ENCODE results near the gene FANCD2OS. TPM values are rescaled to one million over a fixed set of nuclear protein-coding genes. Genes with fewer than 3 reads are reported as not detected.

The FANCD2OS gene, protein sequence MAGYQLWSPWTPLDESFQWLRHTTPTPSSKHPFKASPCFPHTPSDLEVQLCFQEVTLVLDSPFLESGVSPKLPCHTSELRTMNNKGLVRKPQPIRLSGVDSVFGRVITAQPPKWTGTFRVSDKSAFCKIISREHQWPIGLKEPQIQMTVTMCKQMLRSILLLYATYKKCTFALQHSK
- total RNA-seq = not detected in 2 replicates

GRCh38 chr3:10108091-10108490, at the start of gene FANCD2OS:
Gene FANCD2OS, minus strand, starts transcription at chr3:10108255. Its CDS starts 3,481 bp downstream, at chr3:10104774.

GRCh38 chr3:10115326-10116137, 7.5 kb upstream of the FANCD2OS start, which contains the start of gene BRK1:
Gene BRK1, plus strand, starts transcription at chr3:10115675. Its CDS starts 27 bp downstream, at chr3:10115702.

Other genes starting within 250 kb of the FANCD2OS start
- gene CIDEC, start 228.0 kb downstream of the FANCD2OS start, total RNA-seq = under 0.01 TPM in 1 of 2 replicates, not detected in the other
- 27.3 and 38.3 TPM in 2 replicates for gene JAGN1, start 217.6 kb downstream of the FANCD2OS start, total RNA-seq
- gene IL17RE, start 205.4 kb downstream of the FANCD2OS start, total RNA-seq = 0.56 and 1.2 TPM in 2 replicates
- gene IL17RC, start 191.2 kb downstream of the FANCD2OS start, total RNA-seq = 24.5 and 27.6 TPM in 2 replicates
- gene CRELD1, start 174.4 kb downstream of the FANCD2OS start, total RNA-seq = 23.6 and 77.0 TPM in 2 replicates
- 1.2 and 2.0 TPM in 2 replicates for gene PRRT3, start 155.8 kb downstream of the FANCD2OS start, total RNA-seq
- gene EMC3, start 121.4 kb downstream of the FANCD2OS start, total RNA-seq = 53.9 and 58.3 TPM in 2 replicates
- gene FANCD2, start 81.8 kb downstream of the FANCD2OS start, total RNA-seq = 6.2 and 31.2 TPM in 2 replicates
- 126 and 153 TPM in 2 replicates for gene BRK1, start 7.4 kb upstream of the FANCD2OS start, total RNA-seq
- 31.9 and 42.2 TPM in 2 replicates for gene VHL, start 33.5 kb upstream of the FANCD2OS start, total RNA-seq
- 8.1 and 10.4 TPM in 2 replicates for gene IRAK2, start 56.7 kb upstream of the FANCD2OS start, total RNA-seq
- 9.0 and 19.0 TPM in 2 replicates for gene TATDN2, start 140.2 kb upstream of the FANCD2OS start, total RNA-seq
- not detected in 2 replicates for gene GHRL, start 184.7 kb upstream of the FANCD2OS start, total RNA-seq
- 257 and 467 TPM in 2 replicates for gene SEC13, start 212.9 kb upstream of the FANCD2OS start, total RNA-seq